OCI-LY7 (cell line): ENCODE data around the gene B4GALT4. TPM values are rescaled to one million over a fixed set of nuclear protein-coding genes. Genes with fewer than 3 reads are reported as not detected.

ENCODE experiments used
- BruUV-seq: library from RNA; stranded (reverse); fragments of 400-500 nt; replicated peaks from 2 replicates; lab custom pipeline; 2021; lab: Mats Ljungman, UMichigan
- CTCF ChIA-PET: fragments of 300-600 bp; sonication (Branson Sonifier 250); formaldehyde crosslinking; loops from one replicate; lab custom pipeline; 2022; ENCODE audit warnings: antibody characterized with exemption; ENCODE audit not compliant: unreplicated experiment; lab: Charles Lee
- POLR2A ChIA-PET: fragments of 300-600 bp; sonication (Branson Sonifier 250); formaldehyde crosslinking; loops from one replicate; lab custom pipeline; 2022; ENCODE audit warnings: antibody characterized with exemption; lab: Charles Lee
- DNase-seq: peaks from one replicate; pipeline ENCODE4 v3.0.0-alpha.2; 2015; ENCODE audit warnings: low spot score
- H2AFZ ChIP-seq: fragments of 200-600 bp; sonication (generic), shearing (Covaris generic); 2 replicates; pipeline ENCODE4 v1.6.1; 2014; ENCODE audit warnings: mild to moderate bottlenecking, antibody characterized with exemption, low read length, moderate library complexity
- H3K27ac ChIP-seq: fragments of 200-600 bp; sonication (generic); 2 replicates; pipeline ENCODE4 v1.5.1; 2014; ENCODE audit warnings: mixed run types, low read depth, mild to moderate bottlenecking, moderate library complexity, low read length, inconsistent platforms; ENCODE audit not compliant: poor library complexity, severe bottlenecking
- H3K36me3 ChIP-seq: fragments of 200-600 bp; sonication (generic); 2 replicates; pipeline ENCODE4 v1.6.1; 2014; ENCODE audit warnings: mild to moderate bottlenecking, antibody characterized with exemption, low read length, moderate library complexity, mixed read lengths; ENCODE audit not compliant: insufficient read depth
- H3K4me1 ChIP-seq: fragments of 200-600 bp; sonication (generic); 2 replicates; pipeline ENCODE4 v1.5.1; 2014; ENCODE audit warnings: mild to moderate bottlenecking, low read length; ENCODE audit not compliant: insufficient read depth, poor library complexity, severe bottlenecking
- H3K4me2 ChIP-seq: fragments of 200-600 bp; sonication (generic); 2 replicates; pipeline ENCODE4 v1.6.1; 2014; ENCODE audit warnings: mild to moderate bottlenecking, low read length
- H3K4me3 ChIP-seq: fragments of 200-600 bp; sonication (generic); 2 replicates; pipeline ENCODE4 v1.5.1; 2014; ENCODE audit warnings: mild to moderate bottlenecking, low read depth, low read length; ENCODE audit not compliant: poor library complexity, severe bottlenecking
- H3K79me2 ChIP-seq: fragments of 200-600 bp; sonication (generic); 2 replicates; pipeline ENCODE4 v1.6.1; 2016; ENCODE audit warnings: low read depth, mild to moderate bottlenecking, low read length, moderate library complexity, mixed read lengths; ENCODE audit not compliant: insufficient read depth
- H3K9me2 ChIP-seq: fragments of 200-600 bp; sonication (generic); 2 replicates; pipeline ENCODE4 v1.6.1; 2016; ENCODE audit warnings: mild to moderate bottlenecking, low read length, mixed read lengths; ENCODE audit not compliant: insufficient read depth
- H3K9me3 ChIP-seq: fragments of 200-600 bp; sonication (generic); 2 replicates; pipeline ENCODE4 v1.6.1; 2014; ENCODE audit warnings: mild to moderate bottlenecking, mixed run types, low read length, mixed read lengths
- H4K20me1 ChIP-seq: fragments of 200-600 bp; sonication (generic); 2 replicates; pipeline ENCODE4 v1.6.1; 2014; ENCODE audit warnings: mild to moderate bottlenecking, antibody characterized with exemption, low read length, moderate library complexity, mixed read lengths; ENCODE audit not compliant: insufficient read depth
- CTCF ChIP-seq: fragments of 200-600 bp; sonication (generic); conservative IDR thresholded peaks from 2 replicates; pipeline ENCODE4 v1.5.1; 2014; ENCODE audit warnings: mild to moderate bottlenecking, antibody characterized with exemption, low read length, moderate library complexity, mixed read lengths
- EZH2phosphoT487 ChIP-seq: fragments of 200-600 bp; sonication (generic); IDR thresholded peaks from 2 replicates; pipeline ENCODE4 v1.6.1; 2018; ENCODE audit warnings: low read depth, borderline replicate concordance, mild to moderate bottlenecking, mixed run types, antibody characterized with exemption, low read length, moderate library complexity, mixed read lengths
- intact Hi-C: fragments of 100-400 bp; cut with micrococcal nuclease; formaldehyde crosslinking; loops from one replicate; pipeline ENCODE4 v1.10.0; 2022; ENCODE audit not compliant: unreplicated experiment
- total RNA-seq, 2 experiments: library from RNA; depleted of rRNA in 1 of 2; stranded (reverse); fragments of >200 nt in 1 of 2; shearing (Covaris generic) in 1 of 2; gene quantifications; 2 replicates each; pipeline ENCODE4 v1.2.3, GENCODE V29; 2014 to 2022

The B4GALT4 gene
- total RNA-seq, 2 experiments from 2014 or later, result 16.6 to 17.3 TPM

DNA sequence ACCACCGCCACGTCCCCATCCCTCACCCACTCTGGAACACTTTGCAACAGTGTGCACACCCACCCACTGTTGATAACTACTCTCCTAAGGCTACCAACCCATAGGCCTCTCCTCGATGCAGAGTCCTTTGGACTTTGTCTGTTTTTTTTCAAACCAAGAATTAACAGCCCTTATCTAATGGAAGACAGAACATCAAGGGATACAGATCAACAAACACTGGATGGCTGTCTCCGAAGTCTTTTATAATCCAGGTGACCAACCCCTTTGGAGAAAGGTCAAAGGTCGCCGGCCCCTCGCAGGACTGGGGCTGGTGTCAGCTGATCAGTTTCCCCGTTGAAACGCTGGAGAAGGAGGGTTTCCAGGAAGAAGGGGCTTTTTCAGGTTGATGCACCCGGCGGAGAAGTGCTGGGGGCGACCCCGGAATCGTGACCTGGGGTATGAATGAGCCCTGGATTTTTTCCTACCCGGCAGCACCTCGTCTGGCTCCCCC, 532 bp downstream of the B4GALT4 start:
- BruUV-seq, result no TSS peak
- intact Hi-C loops, result loop anchor here (1.0 to 10.0 kb wide), 4 partner anchors 53 to 435 kb away; partner anchors contain the start of genes COX17 and IGSF11
- peaks cover 13% of the 10 kb centered on the region for H3K4me1 ChIP-seq

GRCh38 chr3:119239206-119239820, 1.4 kb downstream of the B4GALT4 start:
- peaks cover 30% of the 10 kb centered on the region for H3K36me3 ChIP-seq
- H3K9me3 ChIP-seq, result no peaks in the 10 kb centered on the region
- H3K4me3 ChIP-seq, result peak overlapping the region; percentile 78
- CTCF ChIA-PET, result no interaction called here
- POLR2A ChIA-PET, result interaction anchor here (0.7 to 1.3 kb wide), 4 partner anchors 18 to 1320 kb away, joined by 3 to 8 read pairs (median 4); no protein-coding TSS in a partner anchor
- peaks cover 13% of the 10 kb centered on the region for H3K4me1 ChIP-seq
- peak overlapping the region; percentile 5 for H3K27ac ChIP-seq
- intact Hi-C loops, result no loop called here
- BruUV-seq, result TSS peak; percentile 56
- no peaks in the 10 kb centered on the region for H3K9me2 ChIP-seq
- H2AFZ ChIP-seq, result peak overlapping the region; percentile 97; the same call in 1 of the 2 replicates
- peak overlapping the region; percentile 99 for H3K4me2 ChIP-seq
- no peak for TF ChIP-seq EZH2phosphoT487
- no peak for TF ChIP-seq CTCF
- DNase-seq, result peak; percentile 21
- peaks cover 27% of the 10 kb centered on the region; the same call in 1 of the 2 replicates for H3K79me2 ChIP-seq
- H4K20me1 ChIP-seq, result no peaks in the 10 kb centered on the region

More for the DNA sequence above, 532 bp downstream of the B4GALT4 start:
- Histone ChIP-seq H3K9me2 (no peaks in the 10 kb centered on the region), H3K4me3 (peak overlapping the region; percentile 78), H3K4me2 (peak overlapping the region; percentile 99), H2AFZ (peak overlapping the region; percentile 97), H4K20me1 (no peaks in the 10 kb centered on the region), H3K36me3 (peaks cover 23% of the 10 kb centered on the region), H3K9me3 (no peaks in the 10 kb centered on the region), H3K79me2 (peaks cover 27% of the 10 kb centered on the region; the same call in 1 of the 2 replicates), H3K27ac (peak overlapping the region; percentile 62)
- no peak for TF ChIP-seq EZH2phosphoT487
- no peak for TF ChIP-seq CTCF
- ChIA-PET CTCF (interaction anchor here (1.1 to 1.6 kb wide), 3 partner anchors 9 to 29 kb away, joined by 3 to 4 read pairs (median 3); no protein-coding TSS in a partner anchor), POLR2A (interaction anchor here (1.0 to 1.5 kb wide), 5 partner anchors 14 to 441 kb away, joined by 3 to 11 read pairs (median 3); no protein-coding TSS in a partner anchor)
- no peak for DNase-seq
